Measurements from ENCODE around the gene SPAG5.
"Not testable (repeated sequence)": the region's sequence is repeated elsewhere in the genome, so short reads cannot be mapped to it uniquely, and the experiment has no call there.

The SPAG5 gene

DNA sequence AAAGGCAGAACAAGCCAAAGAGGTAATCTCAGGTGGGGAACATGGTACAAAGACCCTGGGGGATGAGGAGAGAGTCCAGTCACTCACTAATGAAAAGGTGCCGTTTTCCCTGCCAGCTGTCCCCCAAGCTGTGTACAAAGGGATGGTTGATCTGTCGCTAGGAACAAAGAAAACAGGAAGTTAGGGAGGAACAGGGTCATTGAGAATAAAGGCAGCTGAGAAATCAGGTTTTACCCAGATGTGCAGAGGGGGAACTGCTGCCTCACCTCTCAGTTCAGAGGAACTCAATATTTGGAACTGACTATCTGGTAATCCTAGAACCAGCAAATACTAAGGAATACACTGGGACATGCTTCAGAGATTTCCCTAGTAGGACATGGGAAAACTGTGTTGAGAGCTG, 13.7 kb upstream of the SPAG5 start:
- TF ChIP-seq, protein P1, sequence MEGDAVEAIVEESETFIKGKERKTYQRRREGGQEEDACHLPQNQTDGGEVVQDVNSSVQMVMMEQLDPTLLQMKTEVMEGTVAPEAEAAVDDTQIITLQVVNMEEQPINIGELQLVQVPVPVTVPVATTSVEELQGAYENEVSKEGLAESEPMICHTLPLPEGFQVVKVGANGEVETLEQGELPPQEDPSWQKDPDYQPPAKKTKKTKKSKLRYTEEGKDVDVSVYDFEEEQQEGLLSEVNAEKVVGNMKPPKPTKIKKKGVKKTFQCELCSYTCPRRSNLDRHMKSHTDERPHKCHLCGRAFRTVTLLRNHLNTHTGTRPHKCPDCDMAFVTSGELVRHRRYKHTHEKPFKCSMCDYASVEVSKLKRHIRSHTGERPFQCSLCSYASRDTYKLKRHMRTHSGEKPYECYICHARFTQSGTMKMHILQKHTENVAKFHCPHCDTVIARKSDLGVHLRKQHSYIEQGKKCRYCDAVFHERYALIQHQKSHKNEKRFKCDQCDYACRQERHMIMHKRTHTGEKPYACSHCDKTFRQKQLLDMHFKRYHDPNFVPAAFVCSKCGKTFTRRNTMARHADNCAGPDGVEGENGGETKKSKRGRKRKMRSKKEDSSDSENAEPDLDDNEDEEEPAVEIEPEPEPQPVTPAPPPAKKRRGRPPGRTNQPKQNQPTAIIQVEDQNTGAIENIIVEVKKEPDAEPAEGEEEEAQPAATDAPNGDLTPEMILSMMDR (IDR thresholded peaks at IDR 0.05; ENCODE audit: insufficient read depth, low read depth, low read length, missing control alignments): no peak
- no peak for DNase-seq (ENCODE audit: low read depth)

DNA sequence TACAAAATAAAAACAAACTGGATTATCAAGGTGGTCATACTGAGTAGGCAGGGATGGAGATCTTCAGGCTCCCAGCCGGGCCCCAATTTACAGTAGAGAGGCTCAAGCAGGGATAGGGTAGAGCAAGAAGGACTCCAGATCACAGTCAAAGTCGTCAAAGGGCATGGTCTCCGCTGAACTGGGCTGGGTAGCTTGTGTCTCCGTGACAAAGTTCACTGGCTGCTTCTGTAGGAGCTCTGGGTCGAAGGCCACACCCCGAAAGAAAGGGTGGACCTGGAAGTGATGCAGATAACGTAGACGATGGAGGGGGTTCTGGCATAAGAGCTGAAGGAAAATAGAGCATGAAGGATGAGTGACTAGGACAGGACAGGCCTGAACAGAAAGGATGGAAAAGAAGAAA, 11.6 kb upstream of the SPAG5 start:
- TF ChIP-seq, protein P1 (IDR thresholded peaks at IDR 0.05; ENCODE audit: insufficient read depth, low read depth, low read length, missing control alignments): no peak
- H3K4me3 ChIP-seq (ENCODE audit: low read length): no peak overlapping the region
- DNase-seq (ENCODE audit: low read depth): no peak

More for the DNA sequence above, 13.7 kb upstream of the SPAG5 start:
- no peak overlapping the region for H3K4me3 ChIP-seq (ENCODE audit: low read length)

DNA sequence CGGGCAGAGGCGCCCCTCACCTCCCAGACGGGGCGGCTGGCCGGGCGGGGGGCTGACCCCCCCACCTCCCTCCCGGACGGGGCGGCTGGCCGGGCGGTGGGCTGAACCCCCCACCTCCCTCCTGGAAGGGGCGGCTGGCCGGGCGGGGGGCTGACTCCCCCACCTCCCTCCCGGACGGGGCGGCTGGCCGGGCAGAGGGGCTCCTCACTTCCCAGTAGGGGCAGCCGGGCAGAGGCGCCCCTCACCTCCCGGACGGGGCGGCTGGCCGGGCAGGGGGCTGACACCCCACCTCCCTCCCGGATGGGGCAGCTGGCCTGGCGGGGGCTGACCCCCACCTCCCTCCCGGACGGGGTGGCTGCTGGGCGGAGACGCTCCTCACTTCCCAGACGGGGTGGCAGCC, 5.2 kb upstream of the SPAG5 start:
- not testable (repeated sequence) for H3K4me3 ChIP-seq (ENCODE audit: low read length); DNase-seq (ENCODE audit: low read depth)

DNA sequence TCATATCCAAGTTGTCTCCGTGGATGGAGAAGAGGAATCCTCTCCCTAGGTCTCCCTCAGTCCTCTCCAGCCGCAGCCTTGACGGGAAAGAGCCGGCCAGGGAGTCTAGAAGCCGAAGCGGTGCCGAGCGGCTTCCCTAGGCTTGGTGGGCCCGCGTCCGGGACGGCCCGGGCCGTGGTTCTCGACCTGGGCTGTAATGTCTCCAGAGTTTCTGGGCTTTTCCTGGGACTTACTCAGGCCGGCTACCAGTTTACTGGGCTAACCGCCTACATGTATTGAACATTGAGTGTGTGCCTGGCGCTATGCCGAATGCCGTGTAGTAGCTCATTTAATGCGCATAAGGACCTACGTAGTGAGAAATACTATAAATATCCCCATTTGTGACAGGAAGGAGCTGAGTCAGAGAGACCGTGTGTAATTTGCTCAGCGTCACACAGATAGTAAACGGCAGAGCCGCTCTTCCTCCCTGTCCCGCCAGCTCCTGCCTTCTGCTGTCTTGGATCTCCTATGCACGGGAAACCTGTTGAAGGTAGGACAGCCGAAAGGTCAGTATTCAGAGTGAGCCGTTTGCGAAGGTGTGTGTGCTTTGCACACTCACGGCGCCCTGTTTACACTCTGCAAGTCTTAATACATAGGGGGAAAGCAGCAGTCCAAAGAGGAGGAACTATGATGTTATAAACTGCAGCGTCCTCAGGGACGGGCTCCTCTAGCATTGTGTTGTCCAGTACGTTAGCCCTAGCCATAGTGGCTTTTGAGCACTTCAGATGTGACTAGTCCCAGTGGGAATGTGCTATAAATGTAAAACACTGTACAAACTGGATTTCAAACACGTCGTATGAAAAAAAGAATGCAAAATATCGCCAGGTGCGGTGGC, 723 bp upstream of the SPAG5 start:
- H3K4me3 ChIP-seq (ENCODE audit: low read length): peak overlapping the region; percentile 68
- TF ChIP-seq, protein P1 (IDR thresholded peaks at IDR 0.05; ENCODE audit: insufficient read depth, low read depth, low read length, missing control alignments): no peak

DNA sequence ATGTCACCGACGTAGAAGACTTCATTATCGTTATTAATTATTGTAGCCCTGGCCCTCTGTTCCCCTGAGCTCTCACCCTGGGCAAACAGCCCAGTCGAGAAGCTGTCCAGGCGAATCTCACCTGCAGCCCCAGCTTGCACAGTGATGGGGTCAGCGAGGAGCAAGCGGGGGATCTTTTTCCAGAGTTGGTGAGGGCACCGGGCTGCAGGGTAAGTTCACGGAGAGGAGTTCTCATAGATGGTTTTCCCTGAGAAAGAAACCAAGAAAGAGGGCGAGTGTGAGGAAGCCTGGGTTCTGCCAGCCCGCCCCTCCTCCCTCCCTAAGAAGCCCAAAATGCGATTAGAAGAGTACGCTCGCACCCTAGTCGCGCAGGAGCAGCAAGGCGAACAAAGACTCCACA, 436 bp downstream of the SPAG5 start:
- TF ChIP-seq, protein P1 (IDR thresholded peaks at IDR 0.05; ENCODE audit: insufficient read depth, low read depth, low read length, missing control alignments): no peak
- peak overlapping the region; percentile 68 for H3K4me3 ChIP-seq (ENCODE audit: low read length)
- DNase-seq (ENCODE audit: low read depth): no peak

More for the DNA sequence above, 723 bp upstream of the SPAG5 start:
- DNase-seq (ENCODE audit: low read depth): peak; percentile 86

DNA sequence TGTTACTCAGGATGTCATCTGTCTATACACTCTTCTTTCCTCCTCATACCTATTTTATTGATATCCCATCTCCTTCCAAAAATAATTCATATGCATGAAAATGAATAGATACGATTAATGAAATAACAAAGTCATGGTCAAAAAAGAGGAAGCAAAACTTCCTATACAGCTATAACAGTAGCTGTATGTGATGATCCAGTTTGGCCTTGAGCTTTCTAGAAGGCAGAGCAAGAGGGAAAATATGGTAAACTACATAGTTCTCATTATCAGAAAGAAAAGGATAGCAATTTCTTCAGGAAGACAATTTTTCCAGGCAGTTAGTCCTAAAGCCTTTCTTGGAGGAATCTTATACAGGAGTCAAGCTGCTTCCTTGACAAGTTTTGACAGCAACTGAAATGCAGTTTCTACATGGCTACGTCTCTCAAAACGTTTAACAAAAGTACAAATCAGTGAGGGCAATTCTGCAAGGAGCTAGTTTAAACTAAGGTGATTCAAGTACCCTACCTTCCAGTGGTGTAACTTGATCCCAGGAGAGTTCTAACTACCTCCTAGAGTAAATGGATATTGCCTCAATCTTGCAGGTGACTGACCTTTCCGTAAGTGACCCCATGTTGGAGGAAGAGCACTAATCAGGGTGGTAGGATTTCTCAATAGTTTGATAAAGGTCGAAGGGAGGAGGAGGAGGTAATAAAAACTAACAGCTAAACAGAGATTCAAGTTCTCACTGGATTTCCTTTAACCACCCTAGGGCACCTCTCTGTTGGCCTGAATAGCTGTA, 1.0 kb downstream of the SPAG5 start:
- TF ChIP-seq, protein P1 (IDR thresholded peaks at IDR 0.05; ENCODE audit: insufficient read depth, low read depth, low read length, missing control alignments): no peak
- DNase-seq (ENCODE audit: low read depth): no peak
- peak overlapping the region; percentile 68 for H3K4me3 ChIP-seq (ENCODE audit: low read length)

DNA sequence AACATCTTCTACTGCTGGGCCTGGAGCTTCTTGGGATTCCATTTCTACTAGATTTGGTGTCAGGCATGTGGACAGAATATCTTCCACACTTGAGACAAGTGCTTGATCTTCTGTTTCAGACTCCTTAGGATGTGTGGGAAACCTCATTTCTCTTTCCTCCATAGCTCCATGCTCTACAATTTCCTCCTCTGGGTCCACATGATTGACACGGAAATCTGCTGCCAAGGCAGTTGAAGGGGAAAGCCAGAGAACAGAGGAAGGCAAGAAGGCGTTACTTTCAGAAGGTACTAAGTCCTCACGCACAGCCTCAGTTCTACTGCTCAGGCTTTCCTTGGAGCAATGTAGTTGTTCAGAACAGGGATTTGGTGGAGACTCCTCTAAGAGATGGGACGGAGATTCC, 6.6 kb downstream of the SPAG5 start:
- no peak overlapping the region for H3K4me3 ChIP-seq (ENCODE audit: low read length)
- DNase-seq (ENCODE audit: low read depth): no peak
- TF ChIP-seq, protein P1 (IDR thresholded peaks at IDR 0.05; ENCODE audit: insufficient read depth, low read depth, low read length, missing control alignments): no peak

Measured in epithelial cell of esophagus (primary cell).